CD4-positive, alpha-beta T cell treated with Interleukin-17A for 1 hour (primary cell): ENCODE measurements around the gene NDUFAF8.

ENCODE experiments used
- DNase-seq: peaks from one replicate; pipeline ENCODE4 v3.0.0-alpha.2; 2020

NDUFAF8 gene

GRCh38 chr17:81241203-81241602, 2.1 kb downstream of the NDUFAF8 start:
- DNase-seq, result no peak

DNA sequence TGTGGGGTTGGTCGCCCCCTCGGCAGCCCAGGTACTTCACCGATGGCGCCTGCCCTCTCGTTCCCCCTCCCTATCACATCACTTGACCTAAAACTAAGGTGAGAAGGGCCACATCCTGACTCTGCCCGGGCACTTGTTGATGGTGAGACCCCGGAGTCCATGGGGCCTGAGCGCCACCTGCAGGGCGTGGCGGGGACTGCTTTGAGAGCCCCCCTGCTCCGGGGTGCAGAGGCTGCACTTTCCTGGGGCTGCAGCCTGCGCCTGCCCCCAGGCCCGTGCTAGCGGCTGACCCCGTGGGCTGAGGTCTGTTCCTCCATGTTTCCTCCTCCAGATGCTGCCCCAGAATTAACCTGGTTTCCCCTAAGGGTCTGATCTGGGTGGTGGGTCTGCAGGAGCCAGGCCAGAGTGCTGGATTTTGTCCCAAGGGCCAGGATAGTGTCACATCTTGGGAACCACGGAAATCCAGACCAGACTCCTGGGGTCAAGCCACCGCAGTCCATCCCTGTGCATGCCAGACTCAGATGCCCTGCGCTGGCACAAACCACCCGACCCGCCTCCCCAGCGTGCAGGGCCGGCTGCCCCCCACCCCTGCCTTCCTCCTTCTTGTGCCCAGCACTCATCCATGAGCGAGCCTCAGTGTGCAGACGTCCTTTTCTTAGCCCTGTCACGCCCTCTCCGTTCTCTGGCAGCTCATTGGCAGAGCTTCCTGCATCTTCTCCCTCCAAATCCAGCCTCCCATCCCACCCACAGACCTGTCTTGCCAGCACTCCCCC, 2.7 kb downstream of the NDUFAF8 start:
- DNase-seq, result peak; percentile 62

DNA sequence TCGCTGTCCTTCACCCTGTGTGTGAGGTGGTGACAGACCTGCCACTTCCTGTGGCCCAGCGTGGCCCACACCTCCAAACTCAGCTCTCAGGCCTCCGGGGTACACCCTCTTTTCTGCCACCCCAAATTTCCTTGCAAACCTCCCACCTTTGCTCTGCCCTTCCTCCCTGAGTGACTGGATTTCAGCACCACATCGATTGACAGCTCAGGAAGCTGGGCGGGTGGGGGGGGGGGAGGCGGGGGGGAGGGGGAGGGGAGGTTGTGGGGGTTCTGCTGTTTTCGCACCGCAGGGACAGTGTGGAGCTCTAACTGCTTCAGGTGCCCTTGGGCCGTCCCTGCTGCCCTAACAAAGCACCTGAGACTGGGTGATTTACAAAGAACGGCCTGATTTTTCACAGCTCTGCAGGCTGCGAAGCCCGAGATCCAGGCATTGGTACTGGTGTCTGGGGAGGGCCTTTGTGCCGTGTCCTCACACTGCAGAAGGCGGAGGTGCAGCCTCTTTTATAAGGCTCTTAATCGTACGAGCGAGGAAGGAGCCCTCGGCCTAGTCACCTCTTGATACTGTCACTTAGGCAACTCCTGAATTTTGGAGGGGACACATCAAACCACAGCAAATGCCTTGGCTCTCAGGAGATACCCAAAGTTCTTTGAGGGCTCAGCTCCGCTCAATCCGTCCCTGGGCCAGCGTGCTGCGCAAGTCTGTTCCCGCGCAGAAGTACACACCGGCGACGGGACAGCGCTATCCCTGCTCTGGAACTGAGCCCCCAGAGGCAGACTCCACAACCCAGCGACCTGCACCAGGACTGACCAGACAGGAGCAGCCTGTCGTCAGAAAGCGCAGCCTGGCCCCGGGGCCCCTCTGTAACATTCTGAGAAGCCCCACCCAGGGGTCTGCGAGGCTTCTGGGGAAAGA, 3.6 kb downstream of the NDUFAF8 start:
- no peak for DNase-seq

DNA sequence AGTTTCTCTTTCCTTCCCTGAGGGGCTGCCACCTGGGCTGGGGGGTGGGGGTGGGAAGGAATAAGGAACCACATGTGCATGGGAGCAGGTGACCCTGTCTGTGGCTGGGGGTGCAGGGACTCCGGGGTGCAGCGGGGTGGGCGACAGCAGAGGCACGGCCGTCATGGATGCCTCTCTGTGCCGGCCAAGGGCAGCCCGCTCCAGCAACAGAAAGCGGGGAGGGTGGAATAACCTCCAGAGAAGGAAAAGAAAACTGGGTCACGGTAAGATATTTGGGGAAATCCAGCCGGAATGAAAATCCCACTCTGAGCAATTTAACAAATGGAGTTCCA, 4.2 kb downstream of the NDUFAF8 start:
- no peak for DNase-seq

DNA sequence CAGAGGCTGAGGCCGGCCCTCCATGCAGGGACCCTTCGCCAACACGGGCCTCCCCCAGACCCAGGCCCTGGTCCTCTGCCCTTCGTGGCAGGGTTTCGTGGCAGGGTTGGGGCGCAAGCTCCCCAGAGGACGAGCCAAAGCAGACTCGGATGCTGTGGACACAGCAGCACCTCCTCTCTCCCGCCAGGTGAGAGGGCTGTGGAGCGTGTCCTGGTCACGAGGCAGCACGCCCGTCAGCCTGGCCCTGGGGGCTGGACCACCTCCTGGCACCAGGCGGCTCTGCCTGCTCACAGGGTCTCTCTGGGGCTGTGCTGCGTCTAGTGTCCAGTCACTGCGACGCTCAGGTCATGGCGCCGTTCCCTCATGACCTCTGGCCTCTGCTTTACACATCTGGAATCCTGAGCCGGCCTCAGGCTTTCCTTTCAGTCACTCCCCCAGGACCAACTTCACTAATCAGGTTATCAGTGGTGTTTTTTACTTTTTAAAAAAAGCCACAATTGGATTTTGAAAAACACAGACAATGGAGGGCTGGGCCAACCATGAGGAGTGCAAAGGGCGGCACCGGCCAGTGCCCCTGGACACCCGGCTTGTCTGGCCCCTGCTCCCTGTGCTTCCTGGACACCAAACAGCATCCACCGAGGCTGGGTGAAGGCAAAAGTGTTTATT, 5.4 kb downstream of the NDUFAF8 start:
- no peak for DNase-seq

- no peak for DNase-seq
These were observed 6.0 kb downstream of the NDUFAF8 start for GRCh38 chr17:81245024-81245664.

DNA sequence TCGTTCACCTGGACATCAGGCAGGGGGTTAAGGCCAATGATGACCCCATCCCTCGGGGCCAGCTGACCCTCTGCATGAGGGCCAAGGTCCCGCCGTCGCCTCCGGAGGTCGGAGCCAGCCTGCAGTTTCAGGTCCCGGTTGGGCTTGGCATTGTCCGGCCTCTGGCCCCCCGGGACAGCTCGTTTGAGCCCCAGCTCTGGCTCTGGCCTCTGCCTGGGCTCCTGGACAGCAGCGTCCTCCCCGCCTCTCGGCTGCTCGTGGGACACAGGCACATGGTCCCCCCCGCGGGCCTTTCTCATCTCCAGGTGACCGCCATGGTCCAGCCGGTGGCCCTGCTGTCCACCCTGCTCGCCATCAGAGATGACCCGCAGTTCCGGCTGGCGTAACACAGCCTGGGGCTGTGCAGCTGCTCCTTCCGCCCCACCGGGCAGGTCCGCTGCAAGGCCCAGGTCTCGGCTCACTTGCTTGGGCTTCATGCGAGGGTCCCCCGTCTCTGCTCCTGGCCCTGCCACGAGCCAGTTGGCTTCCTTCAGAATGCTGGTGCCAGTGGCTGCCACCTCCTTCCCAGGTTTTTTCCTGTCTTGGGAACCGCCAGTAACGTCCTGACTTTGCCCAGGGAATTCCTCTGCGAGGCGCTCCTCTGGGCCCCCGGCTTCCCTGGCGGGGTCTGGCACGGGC, 6.7 kb downstream of the NDUFAF8 start:
- no peak for DNase-seq

- no peak for DNase-seq
These were observed 7.2 kb downstream of the NDUFAF8 start for GRCh38 chr17:81246343-81246670.

DNA sequence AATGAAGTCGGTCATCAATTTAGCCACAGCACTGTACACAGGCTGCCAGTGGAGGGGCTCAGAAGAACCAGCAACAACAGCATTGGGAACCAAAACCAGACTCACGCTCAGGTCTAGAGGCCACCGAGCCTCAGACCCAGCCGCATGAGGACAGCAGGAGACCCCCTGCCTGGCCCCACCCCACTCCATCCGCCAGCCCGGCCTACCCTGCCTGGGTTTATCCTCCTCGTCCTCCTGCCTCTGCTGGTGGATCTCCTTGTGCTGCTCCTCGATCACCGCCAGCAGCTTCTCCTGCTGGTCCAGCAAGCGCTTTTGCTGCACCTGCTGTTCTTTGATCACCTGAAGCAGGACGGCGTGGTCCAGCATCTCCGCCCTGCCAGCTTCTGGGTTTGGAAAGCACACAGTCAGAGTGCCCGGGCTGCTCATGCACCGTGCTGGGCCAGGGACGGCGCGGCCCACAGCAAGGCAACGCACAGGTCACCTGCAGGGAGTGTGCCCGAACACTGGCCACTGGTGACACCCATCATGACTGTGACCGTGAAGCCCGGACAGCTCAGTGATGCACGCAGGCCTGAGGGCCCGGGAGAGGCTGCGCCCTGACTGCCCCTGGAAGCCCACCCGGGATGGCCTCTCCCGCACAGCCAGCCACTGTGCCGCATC, 7.7 kb downstream of the NDUFAF8 start:
- no peak for DNase-seq

DNA sequence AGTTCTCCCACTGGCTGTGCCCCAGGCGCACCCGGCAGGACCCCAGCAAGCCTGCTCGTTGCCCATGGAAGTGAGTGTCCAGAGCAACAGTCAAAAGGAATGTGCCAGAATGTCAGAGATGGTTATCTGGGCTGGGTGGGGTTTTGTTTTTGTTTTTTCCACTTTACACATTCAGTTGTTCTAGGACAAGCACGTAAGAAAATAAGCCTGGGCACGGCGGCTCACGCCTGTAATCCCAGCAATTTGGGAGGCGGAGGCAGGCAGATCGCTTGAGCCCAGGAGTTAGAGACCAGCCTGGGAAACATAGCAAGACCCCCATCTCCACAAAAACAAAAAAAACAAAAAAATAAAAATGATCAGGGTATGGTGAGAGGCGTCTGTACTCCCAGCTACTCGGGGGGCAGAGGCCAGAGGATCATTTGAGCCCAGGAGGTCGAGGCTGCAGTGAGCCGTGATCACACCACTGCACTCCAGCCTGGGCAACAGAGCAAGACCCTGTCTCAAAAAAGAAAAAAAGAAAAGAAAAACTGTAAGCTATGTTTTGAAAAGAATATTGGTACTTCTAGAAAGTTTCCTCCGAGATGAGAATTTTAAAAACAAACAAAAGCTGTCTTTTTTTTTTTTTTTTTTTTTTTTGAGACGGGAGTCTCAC, 8.3 kb downstream of the NDUFAF8 start:
- no peak for DNase-seq

DNA sequence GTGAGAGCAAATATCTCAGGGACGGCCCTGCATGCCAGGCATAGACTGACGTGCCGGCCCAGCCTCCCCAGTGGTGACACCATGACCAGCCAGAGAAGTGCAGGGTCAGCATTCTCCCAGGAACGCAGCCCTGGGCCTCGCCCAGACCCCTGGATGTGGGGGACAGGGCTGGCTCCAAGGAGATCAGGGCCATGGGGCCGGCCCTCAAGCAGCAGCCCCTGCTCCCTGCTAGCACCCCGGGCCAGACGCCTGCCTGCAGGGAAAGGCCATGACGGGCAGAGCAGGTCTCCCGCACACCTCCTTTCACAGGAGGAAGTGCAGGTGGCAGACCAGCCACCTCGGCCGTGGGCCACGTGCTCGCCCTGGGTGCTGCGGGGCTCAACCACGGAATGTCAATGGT, 9.5 kb downstream of the NDUFAF8 start:
- no peak for DNase-seq

- DNase-seq, result no peak
These were observed 10.3 kb downstream of the NDUFAF8 start for GRCh38 chr17:81249223-81250040.

DNA sequence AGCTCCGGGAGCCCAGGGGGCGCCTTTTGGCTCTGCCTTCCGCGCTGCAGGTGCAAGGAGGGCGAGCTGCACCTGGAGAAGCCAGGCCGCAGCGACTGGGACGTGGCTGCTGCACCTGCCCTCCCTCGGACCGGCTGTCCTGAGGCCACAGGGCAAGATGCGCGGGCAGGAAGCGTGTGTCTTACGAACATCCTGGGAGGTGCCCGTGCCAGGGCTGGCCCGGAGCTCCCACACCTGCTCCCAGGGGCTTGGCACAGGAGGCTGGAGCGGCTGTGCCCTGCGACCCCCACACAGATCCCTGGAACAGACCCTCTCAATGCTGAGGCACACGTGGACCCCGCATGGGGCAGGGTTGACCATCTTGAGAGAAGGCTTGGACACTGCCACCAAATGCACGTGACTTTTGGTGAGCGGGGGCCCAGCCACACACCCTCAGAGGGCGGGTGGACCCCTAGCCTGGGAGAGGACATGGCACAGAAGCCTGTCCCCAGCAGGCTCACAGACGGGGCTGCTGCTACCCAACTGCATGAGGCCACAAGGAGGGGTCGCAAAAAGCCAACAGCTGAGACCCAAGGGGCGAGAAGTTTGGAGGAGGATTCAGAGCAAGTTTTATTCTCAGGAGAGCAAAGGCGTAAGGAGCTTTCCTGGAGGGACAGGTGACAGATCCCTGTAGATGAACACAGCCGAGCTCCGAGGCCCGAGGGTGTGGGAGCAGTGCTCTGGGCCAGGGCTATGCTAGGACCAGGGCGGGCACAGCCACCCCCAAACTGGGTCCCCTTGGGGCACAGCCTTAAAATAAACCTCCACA, 11.4 kb downstream of the NDUFAF8 start:
- DNase-seq, result no peak

DNA sequence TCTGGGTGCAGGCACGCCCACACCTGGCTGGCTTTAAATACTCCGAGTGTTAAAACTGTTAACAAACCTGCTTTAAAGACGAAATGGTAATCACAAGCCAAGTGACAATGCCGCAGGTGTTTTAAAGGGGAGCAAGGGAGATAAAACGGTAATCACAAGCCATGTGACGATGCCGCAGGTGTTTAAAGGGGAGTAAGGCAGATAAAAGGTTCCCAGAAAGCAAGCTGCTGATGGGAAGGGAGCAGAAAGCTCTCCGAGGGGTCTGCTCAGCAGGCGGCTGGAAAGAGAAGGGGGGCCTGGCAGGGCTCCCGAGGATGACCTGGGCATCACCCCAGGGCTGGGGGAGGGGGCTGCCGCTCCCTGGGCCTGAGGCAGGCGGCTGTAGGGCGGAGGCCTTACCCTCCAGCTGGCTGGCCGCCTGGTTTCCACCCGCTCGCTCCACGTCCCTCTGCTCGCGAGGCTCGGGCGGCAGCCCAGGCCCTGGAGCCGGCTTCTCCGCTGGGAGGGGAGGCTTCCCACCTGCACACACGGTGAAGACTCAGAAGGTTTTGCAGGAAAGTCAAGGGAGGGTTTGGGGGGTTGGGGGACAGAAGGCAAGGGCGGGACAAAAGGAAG, 12.1 kb downstream of the NDUFAF8 start:
- DNase-seq, result no peak

GRCh38 chr17:81251709-81252301, 12.7 kb downstream of the NDUFAF8 start:
- DNase-seq, result no peak

GRCh38 chr17:81252326-81252986, 13.3 kb downstream of the NDUFAF8 start:
- no peak for DNase-seq

DNA sequence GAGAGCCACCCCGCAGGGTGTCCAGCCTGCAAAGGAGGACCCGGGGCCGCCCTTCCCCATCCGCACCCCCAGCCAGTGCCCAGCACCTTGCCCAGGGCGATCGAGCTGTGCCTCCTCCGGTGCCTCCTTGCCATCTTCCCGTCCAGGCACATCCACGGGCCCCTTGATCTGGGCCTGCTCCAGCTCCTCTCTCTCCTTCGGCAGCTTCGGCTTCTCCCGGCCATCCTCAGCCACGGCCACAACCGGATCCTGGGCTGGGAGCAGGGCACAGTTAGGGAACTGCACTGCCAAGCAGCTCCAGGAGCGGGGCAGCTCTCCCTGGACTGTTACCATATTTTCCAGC, 13.8 kb downstream of the NDUFAF8 start:
- DNase-seq, result no peak

GRCh38 chr17:81253358-81254131, 14.4 kb downstream of the NDUFAF8 start:
- DNase-seq, result peak; percentile 75
